IPS-NIHi11 (cell line): ENCODE data around the gene TRIOBP.
"Not testable (repeated sequence)": the region's sequence is repeated elsewhere in the genome, so short reads cannot be mapped to it uniquely, and the experiment has no call there.

Experiments used
- DNase-seq: peaks from one replicate; pipeline ENCODE4 v3.0.0; 2012; ENCODE audit warnings: mixed read lengths, low spot score

TRIOBP gene

GRCh38 chr22:37692627-37693285 lies 4.1 kb upstream of the TRIOBP start:
- DNase-seq = no peak

GRCh38 chr22:37694131-37694530 lies 2.7 kb upstream of the TRIOBP start:
- DNase-seq = not testable (repeated sequence)

- not testable (repeated sequence) for DNase-seq
These were observed 590 bp upstream of the TRIOBP start for GRCh38 chr22:37696260-37696656.

- DNase-seq = peak; percentile 62
These were observed 639 bp downstream of the TRIOBP start for GRCh38 chr22:37697538-37697835.

GRCh38 chr22:37701141-37701786 lies 4.4 kb downstream of the TRIOBP start:
- no peak for DNase-seq

- DNase-seq = no peak
These were observed 7.1 kb downstream of the TRIOBP start for GRCh38 chr22:37703906-37704305.

GRCh38 chr22:37704645-37705044 lies 7.8 kb downstream of the TRIOBP start:
- no peak for DNase-seq

GRCh38 chr22:37705205-37705604 lies 8.4 kb downstream of the TRIOBP start:
- DNase-seq = no peak

- DNase-seq = no peak
These were observed 12.0 kb downstream of the TRIOBP start for GRCh38 chr22:37708580-37709444.

GRCh38 chr22:37709445-37709765 lies 12.6 kb downstream of the TRIOBP start:
- peak; percentile 36 for DNase-seq

GRCh38 chr22:37710675-37711074 lies 13.8 kb downstream of the TRIOBP start:
- no peak for DNase-seq

GRCh38 chr22:37711490-37711889 lies 14.6 kb downstream of the TRIOBP start:
- DNase-seq = no peak

GRCh38 chr22:37713761-37714160 lies 16.9 kb downstream of the TRIOBP start:
- no peak for DNase-seq

- DNase-seq = no peak
These were observed 17.8 kb downstream of the TRIOBP start for GRCh38 chr22:37714634-37715033.

- DNase-seq = no peak
These were observed 18.9 kb downstream of the TRIOBP start for GRCh38 chr22:37715760-37716159.

- no peak for DNase-seq
These were observed 19.9 kb downstream of the TRIOBP start for GRCh38 chr22:37716708-37717107.

- DNase-seq = not testable (repeated sequence)
These were observed 20.4 kb downstream of the TRIOBP start for GRCh38 chr22:37717235-37717634.

GRCh38 chr22:37717746-37718305 lies 21.0 kb downstream of the TRIOBP start:
- not testable (repeated sequence) for DNase-seq

GRCh38 chr22:37725551-37726240 lies 28.8 kb downstream of the TRIOBP start:
- DNase-seq = no peak

GRCh38 chr22:37726241-37726887 lies 29.5 kb downstream of the TRIOBP start:
- peak; percentile 39 for DNase-seq

GRCh38 chr22:37728620-37729019 lies 31.8 kb downstream of the TRIOBP start:
- DNase-seq = no peak
